Suprapubic skin (tissue), 4 donors: ENCODE results near the gene SLC16A4. TPM values are rescaled to one million over a fixed set of nuclear protein-coding genes. Genes with fewer than 3 reads are reported as not detected.

Experiments
- DNase-seq, 2 donors: peaks; one replicate each; pipeline ENCODE4 v3.0.0-alpha.2; 2019; ENCODE audit warnings: low spot score in 2 of 2
- H3K27ac ChIP-seq: fragments of 200-600 bp; sonication (generic); one replicate; pipeline ENCODE4 v1.5.1; 2019
- H3K27me3 ChIP-seq: fragments of 200-600 bp; sonication (generic); one replicate; pipeline ENCODE4 v1.5.1; 2019
- H3K36me3 ChIP-seq: fragments of 200-600 bp; sonication (generic); one replicate; pipeline ENCODE4 v1.5.1; 2019
- H3K4me1 ChIP-seq: fragments of 200-600 bp; sonication (generic); one replicate; pipeline ENCODE4 v1.5.1; 2019
- H3K4me3 ChIP-seq: fragments of 200-600 bp; sonication (generic); one replicate; pipeline ENCODE4 v1.5.1; 2019; ENCODE audit warnings: mild to moderate bottlenecking
- H3K9me3 ChIP-seq: fragments of 200-600 bp; sonication (generic); one replicate; pipeline ENCODE4 v1.5.1; 2019
- CTCF ChIP-seq, 2 donors: fragments of 200-600 bp in 1 of 2; fragments of 450-650 bp in 1 of 2; sonication (generic) in 1 of 2; IDR thresholded peaks; one replicate each; pipeline ENCODE4 v1.5.1; 2016 to 2019; ENCODE audit warnings: antibody characterized with exemption in 2 of 2, mild to moderate bottlenecking in 1 of 2, moderate library complexity in 1 of 2
- EP300 ChIP-seq: sonication (generic); formaldehyde crosslinking; IDR thresholded peaks from one replicate; pipeline ENCODE4 v1.6.1; 2017; ENCODE audit warnings: antibody characterized with exemption
- POLR2A ChIP-seq, 2 donors: fragments of 450-650 bp; IDR thresholded peaks; one replicate each; pipeline ENCODE4 v1.6.1; 2017; ENCODE audit warnings: antibody characterized with exemption in 2 of 2, mild to moderate bottlenecking in 2 of 2, moderate library complexity in 2 of 2
- POLR2AphosphoS5 ChIP-seq, 3 donors: sonication (generic); formaldehyde crosslinking; IDR thresholded peaks; one replicate each; pipeline ENCODE4 v1.6.1; 2017; ENCODE audit warnings: antibody characterized with exemption in 3 of 3
- WGBS: methylation state at CpG from one replicate; pipeline ENCODE4 v1.1.5; 2018; 5-methylcytosine and 5-hydroxymethylcytosine counted together
- total RNA-seq, 4 donors: library from RNA; depleted of rRNA; stranded (reverse); fragments of >200 nt; gene quantifications; one replicate each; pipeline ENCODE4 v1.1.0, GENCODE V29; 2016

Gene SLC16A4
- total RNA-seq, 4 donors from 2014 or later = 0.52 to 2.1 (median 1.9) TPM

- Histone ChIP-seq H3K9me3 (no peaks in the 10 kb centered on the region), H3K36me3 (peaks cover 9% of the 10 kb centered on the region), H3K27me3 (no peaks in the 10 kb centered on the region), H3K4me1 (peaks cover 5% of the 10 kb centered on the region), H3K27ac (no peak overlapping the region), H3K4me3 (no peak overlapping the region)
- 81% methylated on average over 2 of the region's 2 CpGs for WGBS
- no peak for DNase-seq
- TF ChIP-seq EP300 (no peak), CTCF (IDR thresholded peaks at IDR 0.05) (no peak), POLR2AphosphoS5 (IDR thresholded peaks at IDR 0.05) (no peak), POLR2A (IDR thresholded peaks at IDR 0.05) (no peak)
Measured at GRCh38 chr1:110393286-110393685, 2.5 kb upstream of the SLC16A4 start.

GRCh38 chr1:110390096-110390495 is 730 bp downstream of the SLC16A4 start:
- WGBS = 63% methylated on average over 6 of the region's 6 CpGs
- Histone ChIP-seq H3K27ac (peak overlapping the region; percentile 49), H3K36me3 (no peaks in the 10 kb centered on the region), H3K27me3 (no peaks in the 10 kb centered on the region), H3K4me1 (peaks cover 5% of the 10 kb centered on the region), H3K9me3 (no peaks in the 10 kb centered on the region), H3K4me3 (peak overlapping the region; percentile 7)
- no peak for DNase-seq
- TF ChIP-seq POLR2A (IDR thresholded peaks at IDR 0.05) = no peak
- no peak for TF ChIP-seq CTCF (IDR thresholded peaks at IDR 0.05)
- no peak for TF ChIP-seq EP300
- TF ChIP-seq POLR2AphosphoS5 (IDR thresholded peaks at IDR 0.05) = no peak

GRCh38 chr1:110387048-110387754 is 3.6 kb downstream of the SLC16A4 start:
- H3K4me1 ChIP-seq = peaks cover 5% of the 10 kb centered on the region
- no peak overlapping the region for H3K27ac ChIP-seq
- no peak for TF ChIP-seq CTCF (IDR thresholded peaks at IDR 0.05)
- no peak for TF ChIP-seq POLR2A (IDR thresholded peaks at IDR 0.05)
- TF ChIP-seq POLR2AphosphoS5 (IDR thresholded peaks at IDR 0.05) = no peak
- TF ChIP-seq EP300 = no peak
- no peaks in the 10 kb centered on the region for H3K36me3 ChIP-seq
- no peaks in the 10 kb centered on the region for H3K9me3 ChIP-seq
- H3K4me3 ChIP-seq = no peak overlapping the region
- no peak for DNase-seq
- H3K27me3 ChIP-seq = no peaks in the 10 kb centered on the region
- WGBS = 100% methylated on average over 1 of the region's 1 CpG

GRCh38 chr1:110385369-110385768 is 5.5 kb downstream of the SLC16A4 start:
- 97% methylated on average over 1 of the region's 1 CpG for WGBS
- DNase-seq = no peak
- Histone ChIP-seq H3K36me3 (no peaks in the 10 kb centered on the region), H3K4me1 (no peaks in the 10 kb centered on the region), H3K4me3 (no peak overlapping the region), H3K27me3 (no peaks in the 10 kb centered on the region), H3K27ac (no peak overlapping the region), H3K9me3 (no peaks in the 10 kb centered on the region)
- no peak for TF ChIP-seq POLR2A (IDR thresholded peaks at IDR 0.05)
- TF ChIP-seq POLR2AphosphoS5 (IDR thresholded peaks at IDR 0.05) = no peak
- TF ChIP-seq CTCF (IDR thresholded peaks at IDR 0.05) = no peak
- no peak for TF ChIP-seq EP300

GRCh38 chr1:110384581-110385321 is 6.1 kb downstream of the SLC16A4 start:
- Histone ChIP-seq H3K27me3 (no peaks in the 10 kb centered on the region), H3K4me3 (no peak overlapping the region), H3K4me1 (no peaks in the 10 kb centered on the region), H3K27ac (no peak overlapping the region), H3K36me3 (no peaks in the 10 kb centered on the region), H3K9me3 (no peaks in the 10 kb centered on the region)
- WGBS = 92% methylated on average over 19 of the region's 19 CpGs
- TF ChIP-seq POLR2AphosphoS5 (IDR thresholded peaks at IDR 0.05) (no peak), CTCF (IDR thresholded peaks at IDR 0.05) (no peak), EP300 (no peak), POLR2A (IDR thresholded peaks at IDR 0.05) (no peak)
- DNase-seq = no peak
